Right atrium auricular region (tissue), 2 donors: ENCODE measurements around the gene PTCD1. TPM values are rescaled to one million over a fixed set of nuclear protein-coding genes. Genes with fewer than 3 reads are reported as not detected.

Experiments
- DNase-seq: peaks from one replicate; pipeline ENCODE4 v3.0.0-alpha.2; 2019; ENCODE audit warnings: low spot score
- H3K27ac ChIP-seq, 2 donors: fragments of 200-600 bp; sonication (generic); 1 replicate in 1 of 2; 2 replicates in 1 of 2; pipeline ENCODE4 v1.5.1; 2016 to 2019
- H3K27me3 ChIP-seq, 2 donors: fragments of 200-600 bp; sonication (generic); one replicate each; pipeline versions ENCODE4 v1.5.1 to v1.6.0; 2017 to 2019
- H3K36me3 ChIP-seq: fragments of 200-600 bp; sonication (generic); one replicate; pipeline ENCODE4 v1.5.1; 2016
- H3K4me1 ChIP-seq, 2 donors: fragments of 200-600 bp; sonication (generic); one replicate each; pipeline versions ENCODE4 v1.5.1 to v1.6.0; 2017 to 2019
- H3K4me3 ChIP-seq, 2 donors: fragments of 200-600 bp; sonication (generic); 1 replicate in 1 of 2; 2 replicates in 1 of 2; pipeline ENCODE4 v1.5.1; 2017 to 2019; ENCODE audit warnings: mild to moderate bottlenecking in 1 of 2, moderate library complexity in 1 of 2
- H3K9me3 ChIP-seq, 2 donors: fragments of 200-600 bp; sonication (generic); one replicate each; pipeline ENCODE4 v1.5.1; 2019
- CTCF ChIP-seq, 2 donors: fragments of 200-600 bp; sonication (generic); IDR thresholded peaks; one replicate each; pipeline ENCODE4 v1.5.1; 2019; ENCODE audit warnings: antibody characterized with exemption in 2 of 2
- total RNA-seq, 2 donors: library from RNA; depleted of rRNA; stranded (reverse); fragments of >200 nt; gene quantifications; one replicate each; pipeline ENCODE4 v1.1.0, GENCODE V29; 2016

The PTCD1 gene
- total RNA-seq, 2 donors from 2014 or later: 4.6 to 5.3 TPM

- no peak for DNase-seq
- Histone ChIP-seq H3K4me1 (no peaks in the 10 kb centered on the region), H3K36me3 (peaks cover 82% of the 10 kb centered on the region), H3K27me3 (no peaks in the 10 kb centered on the region), H3K27ac (no peak overlapping the region), H3K9me3 (no peaks in the 10 kb centered on the region), H3K4me3 (no peak overlapping the region)
- no peak for TF ChIP-seq CTCF (IDR thresholded peaks at IDR 0.05)
These were observed 39.0 kb downstream of the PTCD1 start for GRCh38 chr7:99399597-99399996.

GRCh38 chr7:99398891-99399445 lies 39.6 kb downstream of the PTCD1 start:
- Histone ChIP-seq H3K27ac (no peak overlapping the region), H3K9me3 (no peaks in the 10 kb centered on the region), H3K4me3 (no peak overlapping the region), H3K27me3 (no peaks in the 10 kb centered on the region), H3K36me3 (peaks cover 87% of the 10 kb centered on the region), H3K4me1 (peaks cover 0 to under 1% of the 10 kb centered on the region in 2 donors)
- no peak for DNase-seq
- TF ChIP-seq CTCF (IDR thresholded peaks at IDR 0.05): no peak

GRCh38 chr7:99397297-99397983 lies 41.2 kb downstream of the PTCD1 start:
- no peaks in the 10 kb centered on the region for H3K9me3 ChIP-seq
- no peak overlapping the region for H3K27ac ChIP-seq
- H3K27me3 ChIP-seq: no peaks in the 10 kb centered on the region
- no peak for DNase-seq
- H3K4me1 ChIP-seq: peaks cover 0 to 13% of the 10 kb centered on the region in 2 donors
- TF ChIP-seq CTCF (IDR thresholded peaks at IDR 0.05): no peak
- no peak overlapping the region for H3K4me3 ChIP-seq
- H3K36me3 ChIP-seq: peaks cover 78% of the 10 kb centered on the region

- DNase-seq: no peak
- H3K36me3 ChIP-seq: peaks cover 72% of the 10 kb centered on the region
- peaks cover 0 to 20% of the 10 kb centered on the region in 2 donors for H3K4me1 ChIP-seq
- no peak overlapping the region for H3K27ac ChIP-seq
- TF ChIP-seq CTCF (IDR thresholded peaks at IDR 0.05): no peak
- no peaks in the 10 kb centered on the region for H3K27me3 ChIP-seq
- H3K9me3 ChIP-seq: no peaks in the 10 kb centered on the region
- no peak overlapping the region for H3K4me3 ChIP-seq
These were observed 41.9 kb downstream of the PTCD1 start for GRCh38 chr7:99396418-99397296.

GRCh38 chr7:99395616-99396327 lies 42.8 kb downstream of the PTCD1 start:
- no peaks in the 10 kb centered on the region for H3K9me3 ChIP-seq
- no peak for TF ChIP-seq CTCF (IDR thresholded peaks at IDR 0.05)
- no peaks in the 10 kb centered on the region for H3K27me3 ChIP-seq
- H3K4me1 ChIP-seq: peaks cover 0 to 20% of the 10 kb centered on the region in 2 donors
- no peak overlapping the region for H3K4me3 ChIP-seq
- no peak overlapping the region for H3K27ac ChIP-seq
- peaks cover 63% of the 10 kb centered on the region for H3K36me3 ChIP-seq
- no peak for DNase-seq
